ENCODE measurements around the gene KNDC1. TPM values are rescaled to one million over a fixed set of nuclear protein-coding genes. Genes with fewer than 3 reads are reported as not detected.

KNDC1 gene
- total and polyA plus RNA-seq, 2 of the 13 experiments (the other 11 are each of a cell fraction or from before 2014, with no cell fraction given): 0.69 TPM; not detected in 1

DNA sequence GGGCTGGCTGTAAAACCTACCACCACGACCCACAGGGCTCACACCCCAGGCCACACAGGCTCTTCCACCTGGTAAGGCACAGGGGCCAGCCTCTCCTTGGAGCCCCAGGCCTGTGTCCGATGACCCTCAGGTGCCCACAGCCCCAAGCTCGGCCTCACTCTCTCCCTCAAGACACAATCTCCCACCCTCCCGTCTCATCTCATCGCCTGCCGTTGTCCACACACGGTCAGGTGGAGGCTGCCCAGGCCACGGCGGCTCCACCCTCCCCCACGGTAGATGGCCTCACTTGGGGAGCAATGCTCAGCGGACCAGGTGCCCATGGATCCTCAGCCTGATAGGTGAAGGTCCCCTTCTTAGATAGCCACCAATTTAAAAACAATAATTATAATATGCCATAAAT lies 61.3 kb downstream of the KNDC1 start (continued):
- no peak for TF ChIP-seq ZNF407 (CRISPR knock-in tag; IDR thresholded peaks at IDR 0.05; ENCODE audit: not compliant biosample characterization)
- TF ChIP-seq RCOR2 (CRISPR knock-in tag; IDR thresholded peaks at IDR 0.05): no peak
- no peak for TF ChIP-seq SP2 (CRISPR knock-in tag; IDR thresholded peaks at IDR 0.05)
- no peak for TF ChIP-seq ZNF468 (CRISPR knock-in tag; IDR thresholded peaks at IDR 0.05)
- TF ChIP-seq TOE1 (CRISPR knock-in tag; IDR thresholded peaks at IDR 0.05): no peak
- no peak for TF ChIP-seq MYNN (CRISPR knock-in tag; IDR thresholded peaks at IDR 0.05; ENCODE audit: low read depth)
- TF ChIP-seq ZNF562 (CRISPR knock-in tag; IDR thresholded peaks at IDR 0.05; ENCODE audit: borderline replicate concordance): no peak
- TF ChIP-seq MIER3 (CRISPR knock-in tag; IDR thresholded peaks at IDR 0.05; ENCODE audit: borderline replicate concordance): no peak
- TF ChIP-seq, protein P1, sequence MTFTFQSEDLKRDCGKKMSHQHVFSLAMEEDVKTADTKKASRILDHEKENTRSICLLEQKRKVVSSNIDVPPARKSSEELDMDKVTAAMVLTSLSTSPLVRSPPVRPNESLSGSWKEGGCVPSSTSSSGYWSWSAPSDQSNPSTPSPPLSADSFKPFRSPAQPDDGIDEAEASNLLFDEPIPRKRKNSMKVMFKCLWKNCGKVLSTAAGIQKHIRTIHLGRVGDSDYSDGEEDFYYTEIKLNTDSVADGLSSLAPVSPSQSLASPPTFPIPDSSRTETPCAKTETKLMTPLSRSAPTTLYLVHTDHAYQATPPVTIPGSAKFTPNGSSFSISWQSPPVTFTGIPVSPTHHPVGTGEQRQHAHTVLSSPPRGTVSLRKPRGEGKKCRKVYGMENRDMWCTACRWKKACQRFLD (CRISPR knock-in tag; IDR thresholded peaks at IDR 0.05; ENCODE audit: borderline replicate concordance): no peak
- no peak for TF ChIP-seq ZNF782 (CRISPR knock-in tag; IDR thresholded peaks at IDR 0.05; ENCODE audit: borderline replicate concordance)
- no peak for TF ChIP-seq ATAD3A (CRISPR knock-in tag; IDR thresholded peaks at IDR 0.05)
- TF ChIP-seq, protein P2, sequence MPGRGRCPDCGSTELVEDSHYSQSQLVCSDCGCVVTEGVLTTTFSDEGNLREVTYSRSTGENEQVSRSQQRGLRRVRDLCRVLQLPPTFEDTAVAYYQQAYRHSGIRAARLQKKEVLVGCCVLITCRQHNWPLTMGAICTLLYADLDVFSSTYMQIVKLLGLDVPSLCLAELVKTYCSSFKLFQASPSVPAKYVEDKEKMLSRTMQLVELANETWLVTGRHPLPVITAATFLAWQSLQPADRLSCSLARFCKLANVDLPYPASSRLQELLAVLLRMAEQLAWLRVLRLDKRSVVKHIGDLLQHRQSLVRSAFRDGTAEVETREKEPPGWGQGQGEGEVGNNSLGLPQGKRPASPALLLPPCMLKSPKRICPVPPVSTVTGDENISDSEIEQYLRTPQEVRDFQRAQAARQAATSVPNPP (CRISPR knock-in tag; IDR thresholded peaks at IDR 0.05): no peak
- TF ChIP-seq HOXA3 (CRISPR knock-in tag; IDR thresholded peaks at IDR 0.05): no peak

All from HepG2 (cell line).